Measurements from ENCODE around the gene CCDC191. TPM values are rescaled to one million over a fixed set of nuclear protein-coding genes. Genes with fewer than 3 reads are reported as not detected.

CCDC191 gene
- total RNA-seq, 1 donor from 2014 or later: 0.98 TPM

GRCh38 chr3:114058646-114059045 is 2.3 kb upstream of the CCDC191 start:
- DNase-seq (ENCODE audit: low spot score) (no peak), ATAC-seq (no peak)

GRCh38 chr3:114057011-114057347 is 653 bp upstream of the CCDC191 start:
- ATAC-seq: peak; percentile 3
- DNase-seq (ENCODE audit: low spot score): no peak

- DNase-seq (ENCODE audit: low spot score) (no peak), ATAC-seq (no peak)
Observed at GRCh38 chr3:114052216-114052615, 4.1 kb downstream of the CCDC191 start.

GRCh38 chr3:114043205-114043604 is 13.1 kb downstream of the CCDC191 start:
- DNase-seq (ENCODE audit: low spot score) (no peak), ATAC-seq (no peak)

- no peak for DNase-seq (ENCODE audit: low spot score)
- no peak for ATAC-seq
Observed at GRCh38 chr3:114035896-114036295, 20.4 kb downstream of the CCDC191 start.

- no peak for ATAC-seq
Observed at GRCh38 chr3:114034787-114035545, 21.4 kb downstream of the CCDC191 start.

GRCh38 chr3:114034211-114034610 is 22.1 kb downstream of the CCDC191 start:
- ATAC-seq (no peak), DNase-seq (ENCODE audit: low spot score) (no peak)

More at GRCh38 chr3:114034787-114035545, 21.4 kb downstream of the CCDC191 start:
- no peak for DNase-seq (ENCODE audit: low spot score)

GRCh38 chr3:114033721-114034120 is 22.6 kb downstream of the CCDC191 start:
- ATAC-seq: no peak
- DNase-seq (ENCODE audit: low spot score): no peak

GRCh38 chr3:114026331-114026730 is 30.0 kb downstream of the CCDC191 start:
- no peak for DNase-seq (ENCODE audit: low spot score)
- ATAC-seq: no peak

- DNase-seq (ENCODE audit: low spot score) (no peak), ATAC-seq (no peak)
Observed at GRCh38 chr3:114025451-114025850, 30.9 kb downstream of the CCDC191 start.

GRCh38 chr3:114022145-114022802 is 34.1 kb downstream of the CCDC191 start:
- ATAC-seq (no peak), DNase-seq (ENCODE audit: low spot score) (no peak)

- ATAC-seq (no peak), DNase-seq (ENCODE audit: low spot score) (no peak)
Observed at GRCh38 chr3:114020907-114021306, 35.4 kb downstream of the CCDC191 start.

GRCh38 chr3:114019486-114019885 is 36.8 kb downstream of the CCDC191 start:
- ATAC-seq (no peak), DNase-seq (ENCODE audit: low spot score) (no peak)

- DNase-seq (ENCODE audit: low spot score) (no peak), ATAC-seq (peak; percentile 72)
Observed at GRCh38 chr3:114014211-114014610, 42.1 kb downstream of the CCDC191 start.

GRCh38 chr3:114011059-114011797 is 45.1 kb downstream of the CCDC191 start:
- ATAC-seq (no peak), DNase-seq (ENCODE audit: low spot score) (no peak)

GRCh38 chr3:114005481-114005880 is 50.8 kb downstream of the CCDC191 start:
- DNase-seq (ENCODE audit: low spot score) (no peak), ATAC-seq (no peak)

- DNase-seq (ENCODE audit: low spot score) (no peak), ATAC-seq (no peak)
Observed at GRCh38 chr3:113985541-113985940, 70.8 kb downstream of the CCDC191 start.

- ATAC-seq (no peak), DNase-seq (ENCODE audit: low spot score) (no peak)
Observed at GRCh38 chr3:113983544-113983943, 72.8 kb downstream of the CCDC191 start.

GRCh38 chr3:113981803-113982202 is 74.5 kb downstream of the CCDC191 start:
- DNase-seq (ENCODE audit: low spot score): no peak
- no peak for ATAC-seq

- peak; percentile 98 for ATAC-seq
- DNase-seq (ENCODE audit: low spot score): peak; percentile 52
Observed at GRCh38 chr3:113979916-113980315, 76.4 kb downstream of the CCDC191 start.

GRCh38 chr3:113977822-113978221 is 78.5 kb downstream of the CCDC191 start:
- DNase-seq (ENCODE audit: low spot score) (no peak), ATAC-seq (no peak)

GRCh38 chr3:113968986-113969385 is 87.3 kb downstream of the CCDC191 start:
- peak; percentile 51 for DNase-seq (ENCODE audit: low spot score)
- ATAC-seq: peak; percentile 97
